GM23338 (cell line): ENCODE results near the gene LYZL2. TPM values are rescaled to one million over a fixed set of nuclear protein-coding genes. Genes with fewer than 3 reads are reported as not detected.

ENCODE experiments used
- ATAC-seq: fragments of 200-7000 bp; cut with Tn5 transposase; 3 replicates; pipeline ENCODE4 v1.9.1; 2020
- DNase-seq: peaks from one replicate; pipeline ENCODE4 v3.0.0-alpha.2; 2015; ENCODE audit warnings: low spot score
- H2AFZ ChIP-seq: fragments of 200-600 bp; sonication (generic); 2 replicates; pipeline ENCODE4 v1.8.0; 2016; ENCODE audit warnings: antibody characterized with exemption, mild to moderate bottlenecking, moderate library complexity
- H3F3A ChIP-seq: fragments of 200-600 bp; sonication (generic); replicated peaks from 2 replicates; pipeline ENCODE4 v1.8.0; 2017; ENCODE audit warnings: antibody characterized with exemption, mixed run types, low read depth
- H3K27ac ChIP-seq: fragments of 200-600 bp; sonication (generic); 2 replicates; pipeline ENCODE4 v1.6.1; 2016; ENCODE audit warnings: low read depth
- H3K27me3 ChIP-seq: fragments of 200-600 bp; sonication (generic); 2 replicates; pipeline ENCODE4 v1.8.0; 2016; ENCODE audit warnings: mild to moderate bottlenecking, mixed run types, moderate library complexity; ENCODE audit not compliant: insufficient read depth
- H3K36me3 ChIP-seq: fragments of 200-600 bp; sonication (generic); 2 replicates; pipeline ENCODE4 v1.8.0; 2016; ENCODE audit warnings: mild to moderate bottlenecking; ENCODE audit not compliant: insufficient read depth
- H3K4me1 ChIP-seq: fragments of 200-600 bp; sonication (generic); 2 replicates; pipeline ENCODE4 v1.8.0; 2016; ENCODE audit warnings: mild to moderate bottlenecking, moderate library complexity; ENCODE audit not compliant: insufficient read depth
- H3K4me2 ChIP-seq: fragments of 200-600 bp; sonication (generic); 2 replicates; pipeline ENCODE4 v1.7.1; 2017; ENCODE audit warnings: mixed run types
- H3K4me3 ChIP-seq: fragments of 200-600 bp; sonication (generic); 2 replicates; pipeline ENCODE4 v1.6.1; 2016; ENCODE audit warnings: mixed run types
- H3K79me2 ChIP-seq: fragments of 200-600 bp; sonication (generic); replicated peaks from 2 replicates; pipeline ENCODE4 v1.8.0; 2017; ENCODE audit warnings: mild to moderate bottlenecking; ENCODE audit not compliant: insufficient read depth
- H3K9me2 ChIP-seq: fragments of 200-600 bp; sonication (generic); 2 replicates; pipeline ENCODE4 v1.8.0; 2017; ENCODE audit not compliant: insufficient read depth
- H4K20me1 ChIP-seq: fragments of 200-600 bp; sonication (generic); replicated peaks from 2 replicates; pipeline ENCODE4 v1.8.0; 2017; ENCODE audit warnings: mild to moderate bottlenecking; ENCODE audit not compliant: insufficient read depth
- H3K27ac Mint-ChIP-seq: 2 replicates; pipeline ENCODE4 v1.8.0; 2020; ENCODE audit warnings: inconsistent platforms, mild to moderate bottlenecking, moderate library complexity, mixed read lengths
- H3K27me3 Mint-ChIP-seq: 3 replicates; pipeline ENCODE4 v1.8.0; 2022; ENCODE audit warnings: low read depth, mild to moderate bottlenecking, moderate library complexity, mixed read lengths, inconsistent platforms; ENCODE audit not compliant: insufficient read depth, poor library complexity
- H3K36me3 Mint-ChIP-seq: 3 replicates; pipeline ENCODE4 v1.8.0; 2021; ENCODE audit warnings: low read depth, mild to moderate bottlenecking, inconsistent platforms, moderate library complexity, mixed read lengths
- H3K4me1 Mint-ChIP-seq: 3 replicates; pipeline ENCODE4 v1.8.0; 2020; ENCODE audit warnings: mild to moderate bottlenecking, inconsistent platforms, mixed read lengths
- H3K4me3 Mint-ChIP-seq: 3 replicates; pipeline ENCODE4 v1.8.0; 2021; ENCODE audit warnings: moderate library complexity, mild to moderate bottlenecking, inconsistent platforms, mixed read lengths
- H3K9me3 Mint-ChIP-seq: 3 replicates; pipeline ENCODE4 v1.8.0; 2020; ENCODE audit warnings: moderate library complexity, mild to moderate bottlenecking, inconsistent platforms, mixed read lengths
- CREB1 ChIP-seq: fragments of 250-450 bp; sonication (Bioruptor Pico); IDR thresholded peaks from 2 replicates; pipeline ENCODE4 v1.5.0; 2020; ENCODE audit warnings: low read depth, mild to moderate bottlenecking, moderate library complexity
- CTCF ChIP-seq, 2 experiments: fragments of 200-600 bp in 1 of 2; sonication (generic) in 1 of 2; conservative IDR thresholded peaks; 2 replicates each; pipeline versions ENCODE4 v1.5.1 to v1.6.1; 2016 to 2017; ENCODE audit warnings: antibody characterized with exemption in 2 of 2, low read depth in 2 of 2, mild to moderate bottlenecking in 2 of 2, moderate library complexity in 1 of 2
- ETS1 ChIP-seq: IDR thresholded peaks from 2 replicates; pipeline ENCODE4 v1.6.1; 2016; ENCODE audit warnings: antibody characterized with exemption
- EZH2 ChIP-seq: fragments of 200-600 bp; sonication (generic); IDR thresholded peaks from one replicate; pipeline ENCODE4 v1.8.0; 2017; ENCODE audit warnings: antibody characterized with exemption, mild to moderate bottlenecking, low read depth; ENCODE audit not compliant: unreplicated experiment
- EZH2phosphoT487 ChIP-seq: fragments of 200-600 bp; sonication (generic); IDR thresholded peaks from one replicate; pipeline ENCODE4 v1.8.1; 2018; ENCODE audit warnings: antibody characterized with exemption; ENCODE audit not compliant: unreplicated experiment
- JUNB ChIP-seq: IDR thresholded peaks from one replicate; pipeline ENCODE4 v1.6.1; 2016; ENCODE audit warnings: antibody characterized with exemption; ENCODE audit not compliant: unreplicated experiment
- NANOG ChIP-seq: IDR thresholded peaks from 2 replicates; pipeline ENCODE4 v1.6.1; 2016; ENCODE audit warnings: antibody characterized with exemption, borderline replicate concordance
- POLR2AphosphoS5 ChIP-seq: IDR thresholded peaks from 2 replicates; pipeline ENCODE4 v1.6.1; 2016; ENCODE audit warnings: antibody characterized with exemption, low read depth
- REST ChIP-seq: IDR thresholded peaks from one replicate; pipeline ENCODE4 v1.6.1; 2018; ENCODE audit warnings: antibody characterized with exemption; ENCODE audit not compliant: unreplicated experiment
- STAT1 ChIP-seq: IDR thresholded peaks from one replicate; pipeline ENCODE4 v1.6.1; 2016; ENCODE audit warnings: antibody characterized with exemption; ENCODE audit not compliant: unreplicated experiment
- ZNF114 ChIP-seq: fragments of 250-450 bp; sonication (Bioruptor Pico); IDR thresholded peaks from 2 replicates; pipeline ENCODE4 v1.5.0; 2020; ENCODE audit warnings: mild to moderate bottlenecking, moderate library complexity
- ZNF331 ChIP-seq: fragments of 250-450 bp; sonication (Bioruptor Pico); IDR thresholded peaks from 2 replicates; pipeline ENCODE4 v1.5.0; 2020; ENCODE audit warnings: low read depth, mild to moderate bottlenecking, moderate library complexity
- polyA plus RNA-seq: library from polyadenylated mRNA; unstranded; fragments of >200 nt; fragmentation: Nextera tagmentation; extraction: Ambion mirVana; gene quantifications from 2 replicates; pipeline ENCODE4 v1.2.1, GENCODE V29; 2016
- total RNA-seq: library from RNA; depleted of rRNA; stranded (reverse); fragments of >200 nt; shearing (Covaris generic); gene quantifications from 2 replicates; pipeline ENCODE4 v1.2.3, GENCODE V29; 2014

Gene LYZL2
- total and polyA plus RNA-seq, 2 experiments from 2014 or later = not detected

- Histone ChIP-seq H3F3A (no peaks in the 10 kb centered on the region), H3K4me2 (no peak overlapping the region), H2AFZ (no peak overlapping the region), H3K27me3 (no peaks in the 10 kb centered on the region), H3K27ac (no peak overlapping the region), H4K20me1 (no peaks in the 10 kb centered on the region), H3K9me2 (no peaks in the 10 kb centered on the region), H3K79me2 (no peaks in the 10 kb centered on the region), H3K36me3 (no peaks in the 10 kb centered on the region), H3K4me1 (peaks cover 7% of the 10 kb centered on the region; the same call in 1 of the 2 replicates), H3K4me3 (no peak overlapping the region)
- Mint-ChIP-seq H3K27me3 (no peaks in the 10 kb centered on the region), H3K9me3 (no peaks in the 10 kb centered on the region), H3K36me3 (no peaks in the 10 kb centered on the region), H3K4me3 (no peak overlapping the region), H3K27ac (no peak overlapping the region), H3K4me1 (peaks cover 13% of the 10 kb centered on the region)
- DNase-seq (peak; percentile 74), ATAC-seq (peak; percentile 73)
- TF ChIP-seq ETS1 (no peak), CTCF (conservative IDR thresholded peaks at IDR 0.05; ENCODE audit: low read depth in 2 of 2) (peak; percentile 75 to 94)
Observed at GRCh38 chr10:30581779-30582380, 47.7 kb downstream of the LYZL2 start.

GRCh38 chr10:30580676-30581075 is 48.9 kb downstream of the LYZL2 start:
- no peak overlapping the region for H3K4me3 ChIP-seq
- H3K27ac ChIP-seq = no peak overlapping the region
- H3F3A ChIP-seq = no peaks in the 10 kb centered on the region
- H2AFZ ChIP-seq = no peak overlapping the region
- ATAC-seq (no peak), DNase-seq (no peak)
- H3K4me2 ChIP-seq = no peak overlapping the region
- H3K4me1 ChIP-seq = peaks cover 13% of the 10 kb centered on the region; the same call in 1 of the 2 replicates
- H3K27me3 Mint-ChIP-seq = no peaks in the 10 kb centered on the region
- H3K4me1 Mint-ChIP-seq = peaks cover 17% of the 10 kb centered on the region
- H3K9me3 Mint-ChIP-seq = no peaks in the 10 kb centered on the region
- H3K4me3 Mint-ChIP-seq = no peak overlapping the region
- H3K36me3 ChIP-seq = no peaks in the 10 kb centered on the region
- H3K9me2 ChIP-seq = no peaks in the 10 kb centered on the region
- H3K79me2 ChIP-seq = no peaks in the 10 kb centered on the region
- no peaks in the 10 kb centered on the region for H3K27me3 ChIP-seq
- H3K36me3 Mint-ChIP-seq = no peaks in the 10 kb centered on the region
- H4K20me1 ChIP-seq = no peaks in the 10 kb centered on the region
- H3K27ac Mint-ChIP-seq = no peak overlapping the region
- TF ChIP-seq POLR2AphosphoS5 (no peak), ZNF331 (no peak), ETS1 (no peak), CTCF (conservative IDR thresholded peaks at IDR 0.05; ENCODE audit: low read depth in 2 of 2) (no peak), EZH2phosphoT487 (no peak), REST (no peak), CREB1 (CRISPR knock-in tag) (no peak), EZH2 (no peak), NANOG (no peak), ZNF114 (CRISPR knock-in tag) (no peak), STAT1 (no peak), JUNB (no peak)
